OCI-LY7 (cell line): ENCODE results near the gene TNS3. TPM values are rescaled to one million over a fixed set of nuclear protein-coding genes. Genes with fewer than 3 reads are reported as not detected.

ENCODE experiments used
- BruUV-seq: library from RNA; stranded (reverse); fragments of 400-500 nt; replicated peaks from 2 replicates; lab custom pipeline; 2021; lab: Mats Ljungman, UMichigan
- CTCF ChIA-PET: fragments of 300-600 bp; sonication (Branson Sonifier 250); formaldehyde crosslinking; loops from one replicate; lab custom pipeline; 2022; ENCODE audit warnings: antibody characterized with exemption; ENCODE audit not compliant: unreplicated experiment; lab: Charles Lee
- POLR2A ChIA-PET: fragments of 300-600 bp; sonication (Branson Sonifier 250); formaldehyde crosslinking; loops from one replicate; lab custom pipeline; 2022; ENCODE audit warnings: antibody characterized with exemption; lab: Charles Lee
- DNase-seq: peaks from one replicate; pipeline ENCODE4 v3.0.0-alpha.2; 2015; ENCODE audit warnings: low spot score
- H2AFZ ChIP-seq: fragments of 200-600 bp; sonication (generic), shearing (Covaris generic); 2 replicates; pipeline ENCODE4 v1.6.1; 2014; ENCODE audit warnings: mild to moderate bottlenecking, antibody characterized with exemption, low read length, moderate library complexity
- H3K27ac ChIP-seq: fragments of 200-600 bp; sonication (generic); 2 replicates; pipeline ENCODE4 v1.5.1; 2014; ENCODE audit warnings: mixed run types, low read depth, mild to moderate bottlenecking, moderate library complexity, low read length, inconsistent platforms; ENCODE audit not compliant: poor library complexity, severe bottlenecking
- H3K36me3 ChIP-seq: fragments of 200-600 bp; sonication (generic); 2 replicates; pipeline ENCODE4 v1.6.1; 2014; ENCODE audit warnings: mild to moderate bottlenecking, antibody characterized with exemption, low read length, moderate library complexity, mixed read lengths; ENCODE audit not compliant: insufficient read depth
- H3K4me1 ChIP-seq: fragments of 200-600 bp; sonication (generic); 2 replicates; pipeline ENCODE4 v1.5.1; 2014; ENCODE audit warnings: mild to moderate bottlenecking, low read length; ENCODE audit not compliant: insufficient read depth, poor library complexity, severe bottlenecking
- H3K4me2 ChIP-seq: fragments of 200-600 bp; sonication (generic); 2 replicates; pipeline ENCODE4 v1.6.1; 2014; ENCODE audit warnings: mild to moderate bottlenecking, low read length
- H3K4me3 ChIP-seq: fragments of 200-600 bp; sonication (generic); 2 replicates; pipeline ENCODE4 v1.5.1; 2014; ENCODE audit warnings: mild to moderate bottlenecking, low read depth, low read length; ENCODE audit not compliant: poor library complexity, severe bottlenecking
- H3K79me2 ChIP-seq: fragments of 200-600 bp; sonication (generic); 2 replicates; pipeline ENCODE4 v1.6.1; 2016; ENCODE audit warnings: low read depth, mild to moderate bottlenecking, low read length, moderate library complexity, mixed read lengths; ENCODE audit not compliant: insufficient read depth
- H3K9me2 ChIP-seq: fragments of 200-600 bp; sonication (generic); 2 replicates; pipeline ENCODE4 v1.6.1; 2016; ENCODE audit warnings: mild to moderate bottlenecking, low read length, mixed read lengths; ENCODE audit not compliant: insufficient read depth
- H3K9me3 ChIP-seq: fragments of 200-600 bp; sonication (generic); 2 replicates; pipeline ENCODE4 v1.6.1; 2014; ENCODE audit warnings: mild to moderate bottlenecking, mixed run types, low read length, mixed read lengths
- H4K20me1 ChIP-seq: fragments of 200-600 bp; sonication (generic); 2 replicates; pipeline ENCODE4 v1.6.1; 2014; ENCODE audit warnings: mild to moderate bottlenecking, antibody characterized with exemption, low read length, moderate library complexity, mixed read lengths; ENCODE audit not compliant: insufficient read depth
- CTCF ChIP-seq: fragments of 200-600 bp; sonication (generic); conservative IDR thresholded peaks from 2 replicates; pipeline ENCODE4 v1.5.1; 2014; ENCODE audit warnings: mild to moderate bottlenecking, antibody characterized with exemption, low read length, moderate library complexity, mixed read lengths
- EZH2phosphoT487 ChIP-seq: fragments of 200-600 bp; sonication (generic); IDR thresholded peaks from 2 replicates; pipeline ENCODE4 v1.6.1; 2018; ENCODE audit warnings: low read depth, borderline replicate concordance, mild to moderate bottlenecking, mixed run types, antibody characterized with exemption, low read length, moderate library complexity, mixed read lengths
- intact Hi-C: fragments of 100-400 bp; cut with micrococcal nuclease; formaldehyde crosslinking; loops from one replicate; pipeline ENCODE4 v1.10.0; 2022; ENCODE audit not compliant: unreplicated experiment
- total RNA-seq, 2 experiments: library from RNA; depleted of rRNA in 1 of 2; stranded (reverse); fragments of >200 nt in 1 of 2; shearing (Covaris generic) in 1 of 2; gene quantifications; 2 replicates each; pipeline ENCODE4 v1.2.3, GENCODE V29; 2014 to 2022

Gene TNS3
- total RNA-seq, 2 experiments from 2014 or later, result 9.5 to 42.1 TPM

- Histone ChIP-seq H3K79me2 (peaks cover 27% of the 10 kb centered on the region; the same call in 1 of the 2 replicates), H3K9me2 (no peaks in the 10 kb centered on the region), H3K4me2 (peak overlapping the region; percentile 71; the same call in 1 of the 2 replicates), H4K20me1 (no peaks in the 10 kb centered on the region), H3K4me1 (peaks cover 78% of the 10 kb centered on the region), H3K9me3 (no peaks in the 10 kb centered on the region), H3K4me3 (no peak overlapping the region), H2AFZ (no peak overlapping the region), H3K27ac (no peak overlapping the region), H3K36me3 (peaks cover 6% of the 10 kb centered on the region; the same call in 1 of the 2 replicates)
- DNase-seq, result no peak
- BruUV-seq, result TSS peak; percentile 9
- CTCF ChIA-PET, result interaction anchor here (1.0 kb wide), 1 partner anchor 359 kb away, joined by 3 read pairs; no protein-coding TSS in a partner anchor
- POLR2A ChIA-PET, result interaction anchor here (1.2 to 1.3 kb wide), 2 partner anchors 48 to 107 kb away, joined by 3 read pairs; no protein-coding TSS in a partner anchor
- TF ChIP-seq CTCF (no peak), EZH2phosphoT487 (no peak)
- intact Hi-C loops, result loop anchor here (5.0 kb wide), 1 partner anchor 81 kb away; no protein-coding TSS in a partner anchor
Observed at GRCh38 chr7:47578579-47579270, 3.2 kb downstream of the TNS3 start.

- H3K36me3 ChIP-seq, result peaks cover 6% of the 10 kb centered on the region; the same call in 1 of the 2 replicates
- no TSS peak for BruUV-seq
- no peaks in the 10 kb centered on the region for H3K9me2 ChIP-seq
- H3K4me2 ChIP-seq, result peak overlapping the region; percentile 63
- H4K20me1 ChIP-seq, result no peaks in the 10 kb centered on the region
- H2AFZ ChIP-seq, result no peak overlapping the region
- DNase-seq, result peak; percentile 38
- intact Hi-C loops, result loop anchor here (5.0 kb wide), 1 partner anchor 80 kb away; no protein-coding TSS in a partner anchor
- H3K4me3 ChIP-seq, result peak overlapping the region; percentile 15
- POLR2A ChIA-PET, result interaction anchor here (0.6 to 1.6 kb wide), 5 partner anchors 8 to 93 kb away, joined by 3 to 5 read pairs (median 4); no protein-coding TSS in a partner anchor
- H3K4me1 ChIP-seq, result peaks cover 83% of the 10 kb centered on the region
- CTCF ChIA-PET, result interaction anchor here (0.8 kb wide), 1 partner anchor 81 kb away, joined by 3 read pairs; no protein-coding TSS in a partner anchor
- peak overlapping the region; percentile 75 for H3K27ac ChIP-seq
- no peak for TF ChIP-seq CTCF
- TF ChIP-seq EZH2phosphoT487, result no peak
- H3K9me3 ChIP-seq, result no peaks in the 10 kb centered on the region
- H3K79me2 ChIP-seq, result peaks cover 30% of the 10 kb centered on the region; the same call in 1 of the 2 replicates
Observed at GRCh38 chr7:47577321-47577919, 4.5 kb downstream of the TNS3 start.
